Fibroblast of skin of scalp (primary cell): ENCODE data around the gene KDM4C.
A peak's percentile ranks its signal among the peaks of the same experiment; 100 is the strongest.
"Not testable (repeated sequence)": the region's sequence is repeated elsewhere in the genome, so short reads cannot be mapped to it uniquely, and the experiment has no call there.

ENCODE experiments used
- DNase-seq: peaks from one replicate; pipeline ENCODE4 v3.0.0-alpha.2; 2013

The KDM4C gene

GRCh38 chr9:6764523-6764922, 6.8 kb downstream of the KDM4C start:
- DNase-seq = no peak

GRCh38 chr9:6764950-6765349, 7.2 kb downstream of the KDM4C start:
- no peak for DNase-seq

GRCh38 chr9:6765396-6765795, 7.6 kb downstream of the KDM4C start:
- no peak for DNase-seq

- no peak for DNase-seq
These were observed 8.8 kb downstream of the KDM4C start for GRCh38 chr9:6766606-6767005.

GRCh38 chr9:6768587-6768986, 10.8 kb downstream of the KDM4C start:
- not testable (repeated sequence) for DNase-seq

- no peak for DNase-seq
These were observed 13.9 kb downstream of the KDM4C start for GRCh38 chr9:6771722-6772121.

- no peak for DNase-seq
These were observed 19.6 kb downstream of the KDM4C start for GRCh38 chr9:6777213-6777902.

- DNase-seq = peak; percentile 26
These were observed 21.9 kb downstream of the KDM4C start for GRCh38 chr9:6779417-6780241.

- peak; percentile 13 for DNase-seq
These were observed 22.9 kb downstream of the KDM4C start for GRCh38 chr9:6780690-6781089.

GRCh38 chr9:6781476-6781875, 23.7 kb downstream of the KDM4C start:
- no peak for DNase-seq

- no peak for DNase-seq
These were observed 24.6 kb downstream of the KDM4C start for GRCh38 chr9:6782345-6782744.

- no peak for DNase-seq
These were observed 25.2 kb downstream of the KDM4C start for GRCh38 chr9:6782981-6783380.

- DNase-seq = no peak
These were observed 26.0 kb downstream of the KDM4C start for GRCh38 chr9:6783753-6784152.

GRCh38 chr9:6785682-6786081, 27.9 kb downstream of the KDM4C start:
- no peak for DNase-seq

GRCh38 chr9:6787793-6788161, 30.0 kb downstream of the KDM4C start:
- DNase-seq = no peak

- peak; percentile 40 for DNase-seq
These were observed 30.6 kb downstream of the KDM4C start for GRCh38 chr9:6788162-6789016.

- DNase-seq = not testable (repeated sequence)
These were observed 31.2 kb downstream of the KDM4C start for GRCh38 chr9:6789017-6789338.

- no peak for DNase-seq
These were observed 33.1 kb downstream of the KDM4C start for GRCh38 chr9:6790866-6791265.

GRCh38 chr9:6793203-6793602, 35.4 kb downstream of the KDM4C start:
- no peak for DNase-seq

GRCh38 chr9:6794936-6795335, 37.2 kb downstream of the KDM4C start:
- no peak for DNase-seq

GRCh38 chr9:6802926-6803325, 45.2 kb downstream of the KDM4C start:
- no peak for DNase-seq

GRCh38 chr9:6805532-6805931, 47.8 kb downstream of the KDM4C start:
- DNase-seq = peak; percentile 17

GRCh38 chr9:6806318-6806717, 48.5 kb downstream of the KDM4C start:
- DNase-seq = not testable (repeated sequence)
